H9 (cell line): ENCODE measurements around the gene ELOVL6. TPM values are rescaled to one million over a fixed set of nuclear protein-coding genes. Genes with fewer than 3 reads are reported as not detected.

Experiments
- DNase-seq: peaks from one replicate; pipeline ENCODE4 v3.0.0-alpha.2; 2017
- H2AFZ ChIP-seq: one replicate; pipeline ENCODE4 v1.6.1; 2013; ENCODE audit warnings: mild to moderate bottlenecking, low read length, control low read depth, moderate library complexity
- H2AK5ac ChIP-seq: 2 replicates; pipeline ENCODE4 v1.6.1; 2013; ENCODE audit warnings: low read length, control low read depth, mixed read lengths; ENCODE audit not compliant: insufficient read length
- H2BK120ac ChIP-seq: one replicate; pipeline ENCODE4 v1.6.1; 2013; ENCODE audit warnings: low read depth, mild to moderate bottlenecking, low read length, control low read depth, inconsistent platforms; ENCODE audit not compliant: poor library complexity, severe bottlenecking
- H2BK12ac ChIP-seq: 2 replicates; pipeline ENCODE4 v1.6.1; 2013; ENCODE audit warnings: low read length, control low read depth, mixed read lengths, low read depth; ENCODE audit not compliant: insufficient read length
- H2BK15ac ChIP-seq: 2 replicates; pipeline ENCODE4 v1.6.1; 2013; ENCODE audit warnings: low read depth, low read length, control low read depth
- H2BK20ac ChIP-seq: one replicate; pipeline ENCODE4 v1.6.1; 2013; ENCODE audit warnings: low read depth, mild to moderate bottlenecking, low read length, control low read depth, inconsistent platforms; ENCODE audit not compliant: poor library complexity, severe bottlenecking
- H2BK5ac ChIP-seq: 2 replicates; pipeline ENCODE4 v1.6.1; 2013; ENCODE audit warnings: low read length, control low read depth, mixed read lengths; ENCODE audit not compliant: insufficient read length
- H3K14ac ChIP-seq: 2 replicates; pipeline ENCODE4 v1.6.1; 2013; ENCODE audit warnings: low read length, control low read depth; ENCODE audit not compliant: insufficient read depth
- H3K18ac ChIP-seq: 2 replicates; pipeline ENCODE4 v1.6.1; 2013; ENCODE audit warnings: low read depth, mild to moderate bottlenecking, mixed read lengths, low read length, control low read depth; ENCODE audit not compliant: insufficient read length
- H3K23ac ChIP-seq: 2 replicates; pipeline ENCODE4 v1.6.1; 2013; ENCODE audit warnings: low read length, control low read depth, mixed read lengths, low read depth; ENCODE audit not compliant: insufficient read length
- H3K23me2 ChIP-seq: 2 replicates; pipeline ENCODE4 v1.6.1; 2013; ENCODE audit warnings: low read depth, mild to moderate bottlenecking, mixed read lengths, low read length, control low read depth; ENCODE audit not compliant: insufficient read length, poor library complexity, severe bottlenecking
- H3K27ac ChIP-seq: 2 replicates; pipeline ENCODE4 v1.5.1; 2013; ENCODE audit warnings: low read length, control low read depth, mixed read lengths, low read depth; ENCODE audit not compliant: insufficient read length
- H3K27me3 ChIP-seq: 2 replicates; pipeline ENCODE4 v1.6.1; 2013; ENCODE audit warnings: low read length, control low read depth, inconsistent platforms; ENCODE audit not compliant: insufficient read depth
- H3K4ac ChIP-seq: 2 replicates; pipeline ENCODE4 v1.6.1; 2013; ENCODE audit warnings: low read depth, mild to moderate bottlenecking, control low read depth, inconsistent platforms, low read length, moderate library complexity
- H3K4me1 ChIP-seq: 2 replicates; pipeline ENCODE4 v1.6.1; 2013; ENCODE audit warnings: low read length, control low read depth, inconsistent platforms; ENCODE audit not compliant: insufficient read depth
- H3K4me2 ChIP-seq: 2 replicates; pipeline ENCODE4 v1.6.1; 2013; ENCODE audit warnings: low read length, control low read depth, mixed read lengths; ENCODE audit not compliant: insufficient read length, insufficient read depth
- H3K56ac ChIP-seq: 2 replicates; pipeline ENCODE4 v1.6.1; 2013; ENCODE audit warnings: low read depth, mild to moderate bottlenecking, mixed read lengths, low read length, control low read depth; ENCODE audit not compliant: insufficient read length
- H3K79me1 ChIP-seq: 2 replicates; pipeline ENCODE4 v1.6.1; 2013; ENCODE audit warnings: low read depth, mild to moderate bottlenecking, moderate library complexity, low read length, control low read depth, inconsistent platforms; ENCODE audit not compliant: insufficient read depth, poor library complexity, severe bottlenecking
- H3K79me2 ChIP-seq: 2 replicates; pipeline ENCODE4 v1.6.1; 2013; ENCODE audit warnings: low read length, control low read depth, inconsistent platforms; ENCODE audit not compliant: insufficient read depth
- H3K9ac ChIP-seq: 2 replicates; pipeline ENCODE4 v1.6.1; 2013; ENCODE audit warnings: low read length, control low read depth, mixed read lengths; ENCODE audit not compliant: insufficient read length; ENCODE audit errors: extremely low read depth
- H3K9me3 ChIP-seq: one replicate; pipeline ENCODE4 v1.6.1; 2013; ENCODE audit warnings: low read depth, low read length, inconsistent platforms; ENCODE audit not compliant: control insufficient read depth
- H3T11ph ChIP-seq: one replicate; pipeline ENCODE4 v1.6.1; 2013; ENCODE audit warnings: mild to moderate bottlenecking, low read length, control low read depth, inconsistent platforms
- H4K20me1 ChIP-seq: one replicate; pipeline ENCODE4 v1.6.1; 2013; ENCODE audit not compliant: control insufficient read depth, insufficient read length, insufficient read depth
- H4K5ac ChIP-seq: 2 replicates; pipeline ENCODE4 v1.6.1; 2013; ENCODE audit warnings: low read depth, mild to moderate bottlenecking, mixed read lengths, low read length, control low read depth; ENCODE audit not compliant: insufficient read length
- H4K8ac ChIP-seq: replicated peaks from 2 replicates; pipeline ENCODE4 v1.6.1; 2013; ENCODE audit warnings: low read length, control low read depth, mixed read lengths, low read depth; ENCODE audit not compliant: insufficient read length
- H4K91ac ChIP-seq: 2 replicates; pipeline ENCODE4 v1.6.1; 2013; ENCODE audit warnings: low read depth, mild to moderate bottlenecking, moderate library complexity, mixed read lengths, low read length, control low read depth; ENCODE audit not compliant: insufficient read length
- H3K27ac Mint-ChIP-seq, 3 experiments: 2 replicates in 2 of 3; 3 replicates in 1 of 3; pipeline ENCODE4 v1.8.0; 2020 to 2021; ENCODE audit warnings: mixed read lengths in 3 of 3, mild to moderate bottlenecking in 1 of 3, moderate library complexity in 1 of 3
- H3K27me3 Mint-ChIP-seq: 2 replicates; pipeline ENCODE4 v1.8.0; 2021; ENCODE audit warnings: low read depth, mild to moderate bottlenecking, moderate library complexity, mixed read lengths
- H3K36me3 Mint-ChIP-seq, 3 experiments: 2 replicates in 2 of 3; 3 replicates in 1 of 3; pipeline ENCODE4 v1.8.0; 2020 to 2021; ENCODE audit warnings: low read depth in 3 of 3, mixed read lengths in 3 of 3; ENCODE audit not compliant: insufficient read depth in 1 of 3
- H3K4me1 Mint-ChIP-seq, 2 experiments: 2 replicates each; pipeline ENCODE4 v1.8.0; 2020; ENCODE audit warnings: mixed read lengths in 2 of 2
- H3K4me3 Mint-ChIP-seq, 2 experiments: 2 replicates in 1 of 2; 3 replicates in 1 of 2; pipeline ENCODE4 v1.8.0; 2020 to 2021; ENCODE audit warnings: mild to moderate bottlenecking in 2 of 2, mixed read lengths in 2 of 2, moderate library complexity in 1 of 2
- H3K9me3 Mint-ChIP-seq, 2 experiments: 2 replicates in 1 of 2; 3 replicates in 1 of 2; pipeline ENCODE4 v1.8.0; 2020; ENCODE audit warnings: mild to moderate bottlenecking in 2 of 2, mixed read lengths in 2 of 2, moderate library complexity in 1 of 2
- WGBS: extraction: QIAGEN DNeasy Blood & Tissue Kit; methylation state at CpG from one replicate; pipeline ENCODE4 v1.1.7; 2013; ENCODE audit warnings: missing lambda C conversion rate, low lambda C conversion rate, mixed read lengths; ENCODE audit not compliant: insufficient read length; ENCODE audit errors: extremely low coverage; 5-methylcytosine and 5-hydroxymethylcytosine counted together
- total RNA-seq: library from RNA; stranded (reverse); gene quantifications from 2 replicates; pipeline ENCODE4 v1.2.1, GENCODE V29; 2021
- TF ChIP-seq, protein P1 (sequence below): fragments of 200-600 bp; sonication (generic); conservative IDR thresholded peaks from 3 replicates; pipeline ENCODE4 v1.8.0; 2021; ENCODE audit warnings: antibody characterized with exemption, mild to moderate bottlenecking

The ELOVL6 gene
- total RNA-seq, 1 experiment from 2014 or later, result 64.6 TPM

DNA sequence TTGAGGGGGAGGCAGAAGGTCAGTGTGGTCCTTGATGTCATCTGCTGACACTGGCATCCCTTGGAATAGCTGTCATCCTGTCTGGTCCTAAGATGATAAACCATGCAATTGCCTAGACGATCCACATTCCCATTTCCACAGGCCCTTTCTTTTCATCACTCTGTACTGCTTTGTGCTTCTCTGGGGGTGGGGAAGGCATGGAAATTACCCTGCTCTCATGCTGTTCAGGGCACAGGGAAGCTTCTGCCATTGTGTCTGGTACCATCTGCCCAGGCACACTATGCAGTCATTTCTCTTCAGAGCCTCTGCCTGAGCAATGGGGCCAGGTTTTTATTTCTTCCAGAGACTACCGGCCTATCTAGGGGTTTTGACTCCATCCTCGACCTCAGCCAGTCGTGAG, 49.7 kb upstream of the ELOVL6 start:
- no peak overlapping the region for H2BK5ac ChIP-seq
- H4K91ac ChIP-seq, result no peak overlapping the region
- no peak overlapping the region for H3K4me3 Mint-ChIP-seq
- H3K79me1 ChIP-seq, result no peaks in the 10 kb centered on the region
- no peak overlapping the region for H3K27ac Mint-ChIP-seq
- H3K23ac ChIP-seq, result no peak overlapping the region
- TF ChIP-seq, protein P1, sequence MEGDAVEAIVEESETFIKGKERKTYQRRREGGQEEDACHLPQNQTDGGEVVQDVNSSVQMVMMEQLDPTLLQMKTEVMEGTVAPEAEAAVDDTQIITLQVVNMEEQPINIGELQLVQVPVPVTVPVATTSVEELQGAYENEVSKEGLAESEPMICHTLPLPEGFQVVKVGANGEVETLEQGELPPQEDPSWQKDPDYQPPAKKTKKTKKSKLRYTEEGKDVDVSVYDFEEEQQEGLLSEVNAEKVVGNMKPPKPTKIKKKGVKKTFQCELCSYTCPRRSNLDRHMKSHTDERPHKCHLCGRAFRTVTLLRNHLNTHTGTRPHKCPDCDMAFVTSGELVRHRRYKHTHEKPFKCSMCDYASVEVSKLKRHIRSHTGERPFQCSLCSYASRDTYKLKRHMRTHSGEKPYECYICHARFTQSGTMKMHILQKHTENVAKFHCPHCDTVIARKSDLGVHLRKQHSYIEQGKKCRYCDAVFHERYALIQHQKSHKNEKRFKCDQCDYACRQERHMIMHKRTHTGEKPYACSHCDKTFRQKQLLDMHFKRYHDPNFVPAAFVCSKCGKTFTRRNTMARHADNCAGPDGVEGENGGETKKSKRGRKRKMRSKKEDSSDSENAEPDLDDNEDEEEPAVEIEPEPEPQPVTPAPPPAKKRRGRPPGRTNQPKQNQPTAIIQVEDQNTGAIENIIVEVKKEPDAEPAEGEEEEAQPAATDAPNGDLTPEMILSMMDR, result no peak
- peaks cover 4 to 10% of the 10 kb centered on the region in 2 experiments; a peak in 3 of 4 replicates for H3K4me1 Mint-ChIP-seq
- no peaks in the 10 kb centered on the region for H3K9me3 ChIP-seq
- H2AFZ ChIP-seq, result no peak overlapping the region
- no peak overlapping the region for H3K27ac ChIP-seq
- H3K27me3 ChIP-seq, result no peaks in the 10 kb centered on the region
- no peak overlapping the region for H4K8ac ChIP-seq
- H4K5ac ChIP-seq, result no peak overlapping the region
- H2BK20ac ChIP-seq, result no peak overlapping the region
- H3K9me3 Mint-ChIP-seq, result no peaks in the 10 kb centered on the region
- no peak overlapping the region for H3K9ac ChIP-seq
- no peak overlapping the region for H3K56ac ChIP-seq
- H3K4me2 ChIP-seq, result no peak overlapping the region
- H2BK120ac ChIP-seq, result no peak overlapping the region
- H2BK15ac ChIP-seq, result no peak overlapping the region
- H4K20me1 ChIP-seq, result no peaks in the 10 kb centered on the region
- no peak overlapping the region for H2AK5ac ChIP-seq
- no peaks in the 10 kb centered on the region for H3K79me2 ChIP-seq
- no peak overlapping the region for H3K18ac ChIP-seq
- no peak overlapping the region for H2BK12ac ChIP-seq
- H3K4me1 ChIP-seq, result no peaks in the 10 kb centered on the region
- no peak overlapping the region for H3K14ac ChIP-seq
- H3K36me3 Mint-ChIP-seq, result no peaks in the 10 kb centered on the region
- WGBS, result no CpG with 5 or more reads among the region's 4 CpGs
- no peaks in the 10 kb centered on the region for H3K27me3 Mint-ChIP-seq
- no peaks in the 10 kb centered on the region for H3K23me2 ChIP-seq
- no peak overlapping the region for H3T11ph ChIP-seq
- no peak for DNase-seq
- H3K4ac ChIP-seq, result no peak overlapping the region
